GM18909 (cell line): Measurements from ENCODE around the gene MZB1.
"Not testable (repeated sequence)": the region's sequence is repeated elsewhere in the genome, so short reads cannot be mapped to it uniquely, and the experiment has no call there.

Experiments
- ATAC-seq: cut with Tn5 transposase; IDR thresholded peaks from one replicate; pipeline ENCODE4 v1.9.1; 2021; ENCODE audit warnings: mild to moderate bottlenecking; ENCODE audit not compliant: unreplicated experiment, poor library complexity

The MZB1 gene

GRCh38 chr5:139410993-139411828 is 21.5 kb upstream of the MZB1 start:
- no peak for ATAC-seq

DNA sequence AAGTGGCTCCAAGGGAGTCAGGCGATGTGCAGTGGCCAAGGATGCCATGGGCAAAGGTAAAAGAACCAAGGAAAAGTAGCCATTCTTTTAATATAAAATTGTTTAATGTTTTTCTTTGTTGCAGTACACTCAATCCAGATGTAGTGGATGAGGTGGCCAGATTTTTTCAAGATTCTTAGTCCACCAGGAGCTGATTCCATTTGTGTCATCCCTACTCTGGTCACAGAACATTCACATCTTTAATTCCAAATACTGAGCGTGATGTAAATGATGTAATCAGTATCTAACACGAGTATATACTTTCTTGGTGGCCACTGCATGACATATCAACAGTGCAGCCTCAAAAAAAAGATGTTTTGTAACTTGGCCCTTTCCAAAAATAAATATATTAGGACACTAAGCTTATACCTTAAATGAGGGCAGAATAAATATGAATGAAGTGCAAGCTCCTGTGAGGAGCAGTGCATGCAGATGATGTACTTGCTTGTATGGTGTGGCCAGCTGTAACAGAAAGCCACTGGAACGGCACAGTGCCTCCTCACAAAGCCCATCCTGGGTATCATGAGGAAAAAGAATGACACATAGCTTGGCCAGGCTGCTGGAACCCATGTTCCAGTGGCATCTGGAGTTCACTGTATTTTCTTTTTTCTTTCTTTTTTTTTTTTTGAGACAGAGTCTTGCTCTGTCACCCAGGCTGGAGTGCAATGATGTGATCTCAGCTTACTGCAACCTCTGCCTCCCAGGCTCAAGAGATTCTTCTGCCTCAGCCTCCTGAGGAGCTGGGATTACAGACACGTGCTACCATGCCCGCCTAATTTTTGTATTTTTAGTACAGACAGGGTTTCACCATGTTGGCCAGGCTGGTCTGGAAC is 20.6 kb upstream of the MZB1 start:
- no peak for ATAC-seq

- not testable (repeated sequence) for ATAC-seq
Observed at GRCh38 chr5:139409116-139409515, 19.4 kb upstream of the MZB1 start.

DNA sequence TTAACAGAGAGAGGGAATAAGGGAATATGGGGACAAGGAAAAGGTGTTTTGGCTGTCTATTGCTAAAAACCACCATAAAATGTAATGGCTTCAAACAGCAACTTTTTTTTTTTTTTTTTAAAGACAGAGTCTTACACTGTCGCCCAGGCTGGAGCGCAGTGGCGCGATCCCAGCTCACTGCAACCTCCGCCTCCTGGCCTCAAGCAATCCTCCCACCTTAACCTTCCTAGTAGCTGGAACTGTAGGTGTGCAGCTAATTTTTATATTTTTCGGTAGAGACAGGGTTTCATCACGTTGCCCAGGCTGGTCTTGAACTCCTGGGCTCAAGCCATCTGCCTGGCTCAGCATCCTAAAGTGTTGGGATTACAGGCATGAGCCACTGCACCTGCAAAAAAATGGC is 18.5 kb upstream of the MZB1 start:
- no peak for ATAC-seq

- no peak for ATAC-seq
Observed at GRCh38 chr5:139407517-139407916, 17.8 kb upstream of the MZB1 start.

GRCh38 chr5:139406963-139407362 is 17.2 kb upstream of the MZB1 start:
- no peak for ATAC-seq

GRCh38 chr5:139404484-139404840 is 14.7 kb upstream of the MZB1 start:
- ATAC-seq, result no peak

DNA sequence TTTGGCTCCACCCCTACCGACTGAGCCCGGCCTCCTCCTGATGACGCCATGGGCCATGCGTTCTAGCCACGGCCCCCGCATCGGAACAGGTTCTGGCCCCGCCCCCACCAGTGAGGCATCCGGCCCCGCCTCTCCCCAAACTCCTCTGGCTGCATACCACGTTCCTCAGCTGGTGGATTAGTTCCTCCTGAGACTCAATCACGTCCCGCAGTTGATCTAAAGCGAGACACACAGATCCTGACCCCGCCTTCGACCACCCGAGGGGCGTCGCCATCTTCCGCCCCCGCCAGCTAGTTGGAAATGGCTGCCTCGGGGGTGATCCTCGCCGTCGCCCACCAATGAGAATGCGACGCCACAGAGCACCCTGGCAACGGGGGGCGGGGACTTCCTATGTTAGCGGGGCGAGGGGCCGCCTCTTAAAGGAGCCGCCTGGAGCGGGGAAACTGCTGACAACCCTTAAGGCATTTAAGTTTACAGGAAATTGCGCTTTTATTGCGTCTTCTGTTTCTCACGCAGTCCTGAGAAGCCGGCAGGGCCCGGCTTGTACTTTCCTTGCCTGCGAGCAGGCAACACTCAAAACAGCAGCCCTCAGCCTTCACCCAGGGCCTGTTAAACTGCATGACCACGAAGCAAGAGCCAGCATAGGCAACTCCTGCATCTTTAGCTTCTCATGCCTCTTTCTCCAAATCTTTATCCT is 14.2 kb upstream of the MZB1 start, which contains the start of gene SPATA24:
Gene SPATA24 (minus strand): TSS at position 303 of the 697 bp plus-strand sequence. CDS start 29 bp downstream, at position 274.
- ATAC-seq, result peak; percentile 86

GRCh38 chr5:139403418-139403786 is 13.7 kb upstream of the MZB1 start:
- peak; percentile 3 for ATAC-seq

- no peak for ATAC-seq
Observed at GRCh38 chr5:139402561-139403158, 12.9 kb upstream of the MZB1 start.

DNA sequence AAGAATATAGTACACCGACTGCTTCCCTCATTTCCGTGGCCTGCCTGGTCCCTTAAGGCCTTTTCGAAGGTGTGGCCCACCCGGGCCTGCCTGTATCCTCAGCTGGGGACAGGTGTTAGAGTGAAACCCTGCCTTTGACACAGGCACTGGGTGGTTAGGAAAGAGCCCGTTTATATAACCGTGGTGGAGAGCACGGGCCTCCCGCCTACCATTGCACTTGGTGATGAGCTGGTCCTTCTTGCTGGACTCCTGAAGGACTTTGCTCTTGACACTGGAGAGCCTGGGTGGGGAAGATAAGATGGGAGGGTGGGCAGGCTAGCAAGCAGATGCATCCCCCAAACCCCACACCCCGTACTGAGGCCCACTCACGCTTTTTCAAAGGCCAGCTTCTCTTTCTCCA is 11.8 kb upstream of the MZB1 start:
- no peak for ATAC-seq

- no peak for ATAC-seq
Observed at GRCh38 chr5:139399501-139400121, 9.9 kb upstream of the MZB1 start.

GRCh38 chr5:139397921-139398320 is 8.2 kb upstream of the MZB1 start:
- no peak for ATAC-seq

GRCh38 chr5:139396691-139397090 is 7.0 kb upstream of the MZB1 start:
- ATAC-seq, result no peak

GRCh38 chr5:139395844-139396640 is 6.3 kb upstream of the MZB1 start:
- ATAC-seq, result no peak

DNA sequence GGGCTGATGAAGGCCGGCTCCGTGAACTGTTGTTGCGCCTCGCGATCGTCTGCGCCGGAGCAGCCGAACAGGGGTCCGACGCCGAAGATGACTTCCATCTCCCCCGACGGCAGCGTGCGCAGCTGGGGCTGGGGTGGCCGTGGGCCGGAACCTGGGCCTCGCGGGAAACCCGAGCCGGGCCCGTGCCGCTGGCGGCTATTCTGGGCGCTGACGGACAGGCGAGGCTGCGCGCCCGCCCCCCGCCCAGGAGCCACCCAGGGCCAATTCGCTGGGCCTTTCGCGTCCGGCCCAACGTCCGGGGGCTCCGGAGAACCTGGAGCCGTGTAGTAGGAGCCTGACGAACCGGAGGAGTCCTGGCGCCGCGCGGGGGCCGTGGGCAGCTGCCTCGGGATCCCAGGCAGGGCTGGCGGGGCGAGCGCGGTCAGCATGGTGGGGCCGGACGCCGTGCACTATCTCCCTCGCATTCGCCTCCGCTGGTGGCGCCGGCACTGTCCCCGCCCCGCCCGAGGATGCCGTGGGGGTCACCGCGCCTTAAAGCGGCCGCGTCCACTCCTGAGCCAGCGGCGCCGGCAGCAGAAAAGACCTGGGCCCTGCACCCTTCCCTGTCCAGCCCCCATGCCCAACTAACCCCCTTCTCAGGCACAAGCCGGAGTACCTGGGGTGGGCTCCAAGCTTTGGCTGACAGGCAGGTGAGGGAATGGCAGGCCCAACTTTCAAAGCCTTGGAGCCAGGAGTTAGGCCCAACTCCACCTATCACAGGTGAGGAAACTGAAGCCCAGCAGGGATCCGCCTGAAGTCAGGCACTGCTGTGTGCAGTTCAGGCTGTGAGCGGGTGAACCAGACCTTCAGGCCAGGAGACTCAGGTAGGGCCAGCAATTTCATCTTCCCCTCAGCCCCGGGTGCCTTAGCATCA is 5.2 kb upstream of the MZB1 start, which contains the start of gene PROB1:
Gene PROB1 (minus strand): TSS at position 451 of the 913 bp plus-strand sequence. CDS start 23 bp downstream, at position 428.
- no peak for ATAC-seq

DNA sequence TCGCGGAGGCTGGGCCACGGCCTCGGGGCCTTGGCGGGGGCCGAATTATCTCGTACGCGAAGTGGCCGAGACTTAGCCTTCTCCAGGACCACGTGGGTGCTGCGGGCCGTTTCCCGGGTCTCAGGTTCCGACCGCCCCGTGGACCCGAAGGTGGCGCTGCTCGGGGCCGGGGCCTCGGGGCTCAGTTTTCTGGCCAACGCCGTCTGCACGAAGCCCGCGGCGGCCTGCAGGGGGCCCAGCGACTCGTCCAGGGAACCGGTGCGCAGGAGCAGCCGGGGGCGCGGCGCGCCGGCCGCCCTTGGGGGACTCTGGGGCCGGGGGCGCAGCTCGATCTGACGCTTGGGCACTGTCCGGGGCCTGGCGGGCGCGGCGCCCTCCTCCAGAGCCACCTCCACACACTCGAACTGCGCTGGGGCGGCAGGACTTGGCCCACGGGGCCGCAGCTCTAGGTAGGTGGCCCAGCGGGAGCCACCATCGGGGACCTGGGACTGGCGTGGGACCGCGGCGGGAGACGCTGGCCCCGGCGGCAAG is 4.5 kb upstream of the MZB1 start:
- no peak for ATAC-seq
